H1 (cell line): Measurements from ENCODE around the gene OXCT2.
"Not testable (repeated sequence)": the region's sequence is repeated elsewhere in the genome, so short reads cannot be mapped to it uniquely, and the experiment has no call there.

Experiments
- CBX5 ChIP-seq: fragments of 300-800, 300-1000 bp; sonication (generic); IDR thresholded peaks from 2 replicates; pipeline ENCODE4 v1.7.1; 2016; ENCODE audit warnings: antibody characterized with exemption, low read length, low read depth
- CTCF ChIP-seq, 3 experiments: IDR thresholded peaks; 1 replicate in 2 of 3; 2 replicates in 1 of 3; pipeline versions ENCODE4 v1.5.1 to v1.6.1; 2011; ENCODE audit warnings: low read length in 3 of 3, mild to moderate bottlenecking in 3 of 3, inconsistent platforms in 2 of 3, low read depth in 1 of 3, moderate library complexity in 1 of 3; ENCODE audit not compliant: insufficient read depth in 1 of 3; ENCODE audit errors: control extremely low read depth in 1 of 3
- KDM1A ChIP-seq: fragments of 200-600, 300-600 bp; sonication (generic); IDR thresholded peaks from 2 replicates; pipeline ENCODE4 v1.7.1; 2016; ENCODE audit warnings: mild to moderate bottlenecking, low read length, borderline replicate concordance
- PHF8 ChIP-seq: fragments of 200-600 bp; sonication (generic); conservative IDR thresholded peaks from 2 replicates; pipeline ENCODE4 v1.7.1; 2012; ENCODE audit warnings: low read depth, mild to moderate bottlenecking, inconsistent platforms, low read length, moderate library complexity
- POLR2A ChIP-seq, 2 experiments: IDR thresholded peaks; 1 replicate in 1 of 2; 2 replicates in 1 of 2; pipeline ENCODE4 v1.6.1; 2011; ENCODE audit warnings: low read depth in 2 of 2, low read length in 2 of 2, mild to moderate bottlenecking in 2 of 2; ENCODE audit errors: control extremely low read depth in 1 of 2
- POU5F1 ChIP-seq: IDR thresholded peaks from 2 replicates; pipeline ENCODE4 v1.6.1; 2011; ENCODE audit warnings: low read depth, mild to moderate bottlenecking, low read length, moderate library complexity
- RAD21 ChIP-seq, 2 experiments: IDR thresholded peaks in 1 of 2; conservative IDR thresholded peaks in 1 of 2; 2 replicates each; pipeline ENCODE4 v1.6.1; 2011; ENCODE audit warnings: low read depth in 2 of 2, low read length in 2 of 2, improper control_type of control experiment in 1 of 2, inconsistent platforms in 1 of 2, mild to moderate bottlenecking in 1 of 2, moderate library complexity in 1 of 2
- SP1 ChIP-seq: IDR thresholded peaks from 2 replicates; pipeline ENCODE4 v1.6.1; 2011; ENCODE audit warnings: low read depth, low read length

- TF ChIP-seq CTCF (IDR thresholded peaks at IDR 0.05; ENCODE audit: control extremely low read depth in 1 of 3, insufficient read depth in 1 of 3, low read depth in 1 of 3, low read length in 3 of 3); CBX5; KDM1A; POU5F1; POLR2A (IDR thresholded peaks at IDR 0.05; ENCODE audit: control extremely low read depth in 1 of 2, low read depth in 2 of 2, low read length in 2 of 2); SP1; RAD21 (IDR thresholded peaks at IDR 0.05 in 1 of 2, conservative IDR thresholded peaks at IDR 0.05 in 1 of 2; ENCODE audit: low read depth in 2 of 2, low read length in 2 of 2); PHF8: not testable (repeated sequence)
These were observed 4.7 kb upstream of the OXCT2 start for GRCh38 chr1:39775676-39776399.
